GM18858 (cell line): ENCODE data around the gene WASHC1.
"Not testable (repeated sequence)": the region's sequence is repeated elsewhere in the genome, so short reads cannot be mapped to it uniquely, and the experiment has no call there.

Source experiments
- ATAC-seq: cut with Tn5 transposase; IDR thresholded peaks from one replicate; pipeline ENCODE4 v1.9.1; 2021; ENCODE audit not compliant: unreplicated experiment

Gene WASHC1

GRCh38 chr9:29356-29755 is at the start of gene WASHC1:
Gene WASHC1, minus strand, starts transcription at chr9:29456. Its CDS starts 4,457 bp downstream, at chr9:24999.
- ATAC-seq, result not testable (repeated sequence)

- not testable (repeated sequence) for ATAC-seq
These were observed 49.1 kb upstream of the WASHC1 start for GRCh38 chr9:78333-78732.

- ATAC-seq, result not testable (repeated sequence)
These were observed 47.1 kb upstream of the WASHC1 start for GRCh38 chr9:76389-76788.

- not testable (repeated sequence) for ATAC-seq
These were observed 44.8 kb upstream of the WASHC1 start for GRCh38 chr9:73900-74525.

- ATAC-seq, result not testable (repeated sequence)
These were observed 44.0 kb upstream of the WASHC1 start for GRCh38 chr9:73076-73899.

GRCh38 chr9:63031-63629 is 33.9 kb upstream of the WASHC1 start:
- ATAC-seq, result peak; percentile 64

- ATAC-seq, result not testable (repeated sequence)
These were observed 23.4 kb upstream of the WASHC1 start for GRCh38 chr9:52678-53077.

- not testable (repeated sequence) for ATAC-seq
These were observed 19.1 kb upstream of the WASHC1 start for GRCh38 chr9:48190-48842.

- not testable (repeated sequence) for ATAC-seq
These were observed 17.5 kb upstream of the WASHC1 start for GRCh38 chr9:46639-47271.

- ATAC-seq, result not testable (repeated sequence)
These were observed 16.9 kb upstream of the WASHC1 start for GRCh38 chr9:46164-46563.

GRCh38 chr9:45180-45878 is 16.1 kb upstream of the WASHC1 start:
- not testable (repeated sequence) for ATAC-seq

- ATAC-seq, result not testable (repeated sequence)
These were observed 15.2 kb upstream of the WASHC1 start for GRCh38 chr9:44416-44815.

- ATAC-seq, result not testable (repeated sequence)
These were observed 14.4 kb upstream of the WASHC1 start for GRCh38 chr9:43636-44035.

- ATAC-seq, result not testable (repeated sequence)
These were observed 13.9 kb upstream of the WASHC1 start for GRCh38 chr9:43116-43515.

GRCh38 chr9:41819-42218 is 12.6 kb upstream of the WASHC1 start:
- not testable (repeated sequence) for ATAC-seq

GRCh38 chr9:41261-41676 is 12.0 kb upstream of the WASHC1 start:
- not testable (repeated sequence) for ATAC-seq

GRCh38 chr9:32308-32707 is 3.1 kb upstream of the WASHC1 start:
- not testable (repeated sequence) for ATAC-seq

GRCh38 chr9:28775-29174 is 481 bp downstream of the WASHC1 start:
- ATAC-seq, result not testable (repeated sequence)

GRCh38 chr9:21621-22020 is 7.6 kb downstream of the WASHC1 start:
- ATAC-seq, result not testable (repeated sequence)

- not testable (repeated sequence) for ATAC-seq
These were observed 12.4 kb downstream of the WASHC1 start for GRCh38 chr9:16875-17274.
